ENCODE measurements around the gene CPPED1.
"Not testable (repeated sequence)": the region's sequence is repeated elsewhere in the genome, so short reads cannot be mapped to it uniquely, and the experiment has no call there.

CPPED1 gene, protein sequence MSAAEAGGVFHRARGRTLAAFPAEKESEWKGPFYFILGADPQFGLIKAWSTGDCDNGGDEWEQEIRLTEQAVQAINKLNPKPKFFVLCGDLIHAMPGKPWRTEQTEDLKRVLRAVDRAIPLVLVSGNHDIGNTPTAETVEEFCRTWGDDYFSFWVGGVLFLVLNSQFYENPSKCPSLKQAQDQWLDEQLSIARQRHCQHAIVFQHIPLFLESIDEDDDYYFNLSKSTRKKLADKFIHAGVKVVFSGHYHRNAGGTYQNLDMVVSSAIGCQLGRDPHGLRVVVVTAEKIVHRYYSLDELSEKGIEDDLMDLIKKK

DNA sequence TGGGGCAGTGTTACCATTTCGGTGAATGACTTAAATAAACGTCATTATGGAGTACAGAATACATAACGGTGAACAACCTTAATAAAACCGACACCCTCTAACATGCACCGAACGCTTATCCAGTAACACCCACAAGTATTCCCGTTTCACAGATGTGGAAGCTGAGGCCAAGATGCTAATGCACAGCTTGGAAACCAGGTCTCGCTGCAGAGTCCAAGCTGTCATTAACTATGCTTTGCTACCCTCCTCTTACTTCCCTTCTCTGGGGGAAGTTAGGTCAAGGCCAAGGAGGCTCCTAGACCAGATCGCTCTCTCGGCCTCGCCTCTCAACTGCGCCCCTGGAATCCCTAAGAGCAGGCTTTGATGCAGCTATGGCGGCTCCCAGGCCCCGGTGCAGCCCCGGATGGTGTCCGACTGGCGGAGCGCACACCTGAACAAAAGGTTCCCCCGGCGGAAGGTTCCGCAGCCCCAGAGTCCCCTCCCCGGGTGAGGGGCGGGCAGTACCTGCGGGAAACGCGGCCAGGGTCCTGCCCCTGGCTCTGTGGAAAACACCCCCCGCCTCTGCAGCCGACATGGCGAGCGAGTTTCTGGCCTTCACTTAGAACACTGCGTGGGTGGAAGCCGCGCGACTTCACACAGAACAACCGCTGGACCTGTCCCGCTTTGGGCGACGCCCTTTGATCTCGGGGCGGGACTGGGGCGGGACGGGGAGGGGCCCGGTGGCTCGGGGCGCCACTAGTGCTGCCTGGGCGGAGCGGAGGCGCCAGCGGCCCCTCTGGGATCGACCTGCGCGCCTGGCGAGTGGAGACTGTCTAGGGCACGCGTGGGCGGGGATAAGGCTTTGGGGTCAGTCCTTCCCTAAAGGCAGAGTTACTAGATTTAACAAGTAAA lies at the start of gene CPPED1:
TSS of gene CPPED1 (minus strand) at position 685 of the 891 bp plus-strand sequence. CDS start at position 574, 111 bp downstream.
- DNase-seq (ENCODE audit: low read depth in 3 of 3): peak; percentile 78 to 85 (median 83)

DNA sequence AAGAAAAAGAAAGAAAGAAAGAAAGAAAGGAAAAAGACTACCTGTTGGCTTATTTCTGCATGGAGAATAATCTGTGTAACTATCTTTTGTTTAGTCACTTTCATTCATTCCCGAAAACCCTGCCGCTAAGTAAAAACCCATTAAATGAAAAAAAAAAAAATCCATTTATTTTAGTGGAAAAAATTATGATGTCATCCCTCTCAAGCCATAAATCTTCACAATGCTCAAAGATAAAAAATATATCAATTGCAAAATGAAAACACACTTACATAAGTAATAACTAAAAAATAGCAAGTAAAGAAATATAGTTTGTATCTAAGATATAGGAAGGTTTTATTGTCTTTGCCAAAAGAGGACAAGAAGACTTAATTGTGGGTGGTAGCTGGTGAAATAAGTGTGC lies 46.5 kb upstream of the CPPED1 start:
- DNase-seq (ENCODE audit: low read depth in 3 of 3): no peak

DNA sequence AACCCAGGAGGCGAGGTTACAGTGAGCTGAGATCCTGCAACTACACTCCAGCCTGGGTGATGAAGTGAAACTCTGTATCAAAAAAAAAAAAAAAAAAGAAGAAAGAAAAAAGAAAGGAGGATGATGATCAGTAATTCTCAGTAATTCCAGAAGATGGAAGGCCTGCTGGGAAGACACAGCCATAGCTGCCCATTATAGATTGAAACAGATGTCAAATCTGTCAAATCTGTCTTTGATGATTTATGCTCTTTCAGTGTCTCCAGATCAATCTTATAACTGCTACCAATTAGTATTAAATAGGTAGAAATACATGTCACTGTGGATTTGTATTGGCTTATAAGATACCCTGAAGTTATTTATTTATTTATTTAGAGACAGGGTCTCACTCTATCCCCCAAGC lies 42.9 kb upstream of the CPPED1 start:
- DNase-seq (ENCODE audit: low read depth in 3 of 3): no peak

DNA sequence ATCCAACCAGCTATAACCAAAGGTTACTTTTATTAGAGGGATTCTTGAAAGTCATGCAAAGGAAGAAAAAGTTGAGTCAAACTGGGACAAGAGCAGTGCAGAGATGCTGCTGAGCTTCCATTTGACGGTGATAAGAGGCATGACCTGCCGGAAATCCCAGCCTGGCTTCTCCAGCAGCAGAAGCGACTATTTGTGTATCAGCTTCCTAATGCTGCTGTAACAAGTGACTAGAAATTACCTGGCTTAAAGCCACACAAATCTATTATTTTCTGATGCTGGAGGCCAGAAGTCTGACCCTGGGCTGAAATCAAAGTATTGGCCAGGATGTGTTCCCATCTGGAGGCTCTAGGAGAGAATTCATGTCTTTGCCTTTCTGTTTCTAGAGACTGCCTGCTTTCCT lies 41.6 kb upstream of the CPPED1 start:
- DNase-seq (ENCODE audit: low read depth in 3 of 3): no peak

DNA sequence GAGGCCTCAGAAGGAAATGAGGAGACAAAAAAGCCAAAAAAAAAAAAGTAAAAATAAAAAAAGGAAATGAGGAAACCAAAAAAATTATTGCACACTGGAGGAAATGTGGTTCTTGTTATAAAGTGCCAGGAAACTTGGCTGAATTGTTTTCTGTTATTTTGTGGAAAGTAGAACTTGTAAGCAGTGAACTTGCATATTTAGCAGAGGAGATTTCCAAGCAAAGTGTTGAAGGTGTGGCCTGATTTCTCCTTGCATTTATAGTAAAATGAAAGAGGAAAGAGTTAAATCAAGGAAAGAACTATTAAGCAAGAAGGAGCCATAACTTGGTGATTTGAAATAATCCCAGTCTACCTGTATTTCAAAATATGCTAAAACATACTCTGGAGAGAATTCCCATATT lies 34.1 kb upstream of the CPPED1 start:
- DNase-seq (ENCODE audit: low read depth in 3 of 3): no peak

DNA sequence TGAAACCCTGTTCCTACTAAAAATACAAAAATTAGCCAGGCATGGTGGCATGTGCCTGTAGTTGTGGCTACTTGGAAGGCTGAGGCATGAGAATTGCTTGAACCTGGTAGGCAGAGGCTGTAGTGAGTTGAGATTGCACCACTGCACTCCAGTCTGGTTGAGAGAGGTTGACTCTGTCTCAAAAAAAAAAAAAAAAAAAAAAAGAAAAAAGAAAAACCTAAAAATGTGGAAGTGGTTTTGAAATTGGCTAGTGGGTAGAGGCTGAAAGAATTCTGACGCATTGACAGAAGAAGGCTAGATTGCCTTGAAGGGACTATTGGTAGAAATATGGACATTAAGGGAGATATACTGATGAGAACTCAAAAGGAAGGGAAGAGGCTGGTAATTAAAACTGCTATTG lies 33.6 kb upstream of the CPPED1 start:
- DNase-seq (ENCODE audit: low read depth in 3 of 3): no peak

DNA sequence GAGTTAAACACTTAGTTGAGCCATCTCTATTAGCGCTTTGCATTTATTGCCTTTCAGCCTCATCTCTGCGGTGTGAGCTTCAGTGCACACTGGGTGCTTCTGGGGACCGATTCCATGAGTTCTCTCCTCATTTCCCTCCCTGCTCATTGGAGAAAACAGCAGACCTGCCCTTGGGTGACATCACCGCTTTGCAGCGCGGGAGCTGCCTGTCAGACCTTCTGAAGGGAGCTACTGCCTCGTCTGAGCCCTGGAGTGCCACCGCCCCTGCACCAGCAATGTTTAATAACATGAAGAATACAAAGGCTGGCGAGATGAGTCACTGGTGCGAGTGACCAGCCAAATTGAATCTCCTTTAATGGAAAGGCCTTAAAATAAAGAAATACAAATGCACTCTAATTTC lies 30.2 kb upstream of the CPPED1 start:
- no peak for DNase-seq (ENCODE audit: low read depth in 3 of 3)

DNA sequence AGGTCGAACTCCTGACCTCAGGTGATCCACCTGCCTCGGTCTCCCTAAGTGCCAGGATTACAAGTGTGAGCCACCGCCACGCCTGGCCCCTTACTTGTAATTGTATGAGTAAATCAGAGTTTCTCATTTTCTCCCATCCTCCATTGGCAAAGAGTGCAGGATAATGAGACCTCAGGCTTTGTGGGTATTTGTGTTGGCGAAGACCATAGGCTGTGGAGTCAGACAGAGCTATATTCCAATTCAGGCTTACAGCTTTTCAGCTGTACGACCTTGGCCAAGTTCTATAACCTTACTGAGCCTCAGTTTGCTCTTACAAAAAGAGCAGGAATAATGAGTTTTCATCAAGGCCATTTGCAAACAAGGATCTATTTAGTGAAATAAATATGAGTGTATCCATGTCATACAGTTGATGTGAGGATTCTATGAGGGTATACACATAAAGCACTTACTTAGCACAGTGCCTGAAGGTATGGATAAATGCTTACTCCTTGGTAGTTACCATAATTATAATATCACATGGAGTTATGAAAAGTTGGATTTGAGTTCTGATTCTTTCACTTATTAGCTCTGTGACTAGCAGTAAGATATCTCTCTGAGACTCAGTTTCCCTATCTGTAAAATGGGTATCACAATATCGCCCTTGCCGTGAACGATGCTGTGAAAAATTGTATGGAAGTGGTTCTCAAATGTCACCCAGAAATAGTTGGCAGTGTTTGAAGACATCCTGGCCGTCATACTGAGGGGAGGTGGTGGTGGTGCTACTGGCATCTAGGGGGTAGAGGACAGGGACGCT lies 25.6 kb upstream of the CPPED1 start:
- DNase-seq (ENCODE audit: low read depth in 3 of 3): no peak

DNA sequence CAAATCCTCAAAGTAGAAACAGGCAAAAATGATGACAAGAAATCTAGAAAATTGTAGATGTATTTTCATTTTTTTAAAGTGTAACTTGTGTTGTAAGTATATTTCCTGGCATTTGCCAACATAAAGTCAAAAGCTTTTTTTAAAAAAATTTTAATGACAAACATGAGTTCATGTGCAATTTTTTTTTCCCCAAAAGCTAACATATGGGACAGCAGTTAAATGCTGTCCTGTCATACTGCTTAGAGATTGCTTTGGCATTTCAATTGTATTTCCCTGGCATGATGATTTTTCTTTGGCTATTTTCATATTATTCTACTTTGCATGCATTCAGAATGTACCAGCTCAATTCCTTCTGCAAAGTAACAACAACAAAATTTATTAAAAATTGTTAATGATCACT lies 24.5 kb upstream of the CPPED1 start:
- no peak for DNase-seq (ENCODE audit: low read depth in 3 of 3)

DNA sequence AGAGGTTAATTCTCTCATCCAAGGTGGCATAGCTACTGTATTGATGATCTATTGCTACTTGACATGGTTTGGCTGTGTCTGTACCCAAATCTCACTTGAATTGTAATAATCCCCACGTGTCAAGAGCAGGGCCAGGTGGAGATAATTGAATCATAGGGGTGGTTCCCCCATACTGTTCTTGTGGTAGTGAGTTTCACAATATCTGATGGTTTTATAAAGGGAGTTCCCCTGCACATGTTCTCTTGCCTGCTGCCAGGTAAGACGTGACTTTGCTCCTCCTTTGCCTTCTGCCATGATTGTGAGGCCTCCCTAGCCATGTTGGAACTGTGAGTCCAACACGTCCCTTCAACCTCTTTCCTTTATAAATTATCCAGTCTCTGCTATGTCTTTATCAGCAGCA lies 22.9 kb upstream of the CPPED1 start:
- DNase-seq (ENCODE audit: low read depth in 3 of 3): no peak

DNA sequence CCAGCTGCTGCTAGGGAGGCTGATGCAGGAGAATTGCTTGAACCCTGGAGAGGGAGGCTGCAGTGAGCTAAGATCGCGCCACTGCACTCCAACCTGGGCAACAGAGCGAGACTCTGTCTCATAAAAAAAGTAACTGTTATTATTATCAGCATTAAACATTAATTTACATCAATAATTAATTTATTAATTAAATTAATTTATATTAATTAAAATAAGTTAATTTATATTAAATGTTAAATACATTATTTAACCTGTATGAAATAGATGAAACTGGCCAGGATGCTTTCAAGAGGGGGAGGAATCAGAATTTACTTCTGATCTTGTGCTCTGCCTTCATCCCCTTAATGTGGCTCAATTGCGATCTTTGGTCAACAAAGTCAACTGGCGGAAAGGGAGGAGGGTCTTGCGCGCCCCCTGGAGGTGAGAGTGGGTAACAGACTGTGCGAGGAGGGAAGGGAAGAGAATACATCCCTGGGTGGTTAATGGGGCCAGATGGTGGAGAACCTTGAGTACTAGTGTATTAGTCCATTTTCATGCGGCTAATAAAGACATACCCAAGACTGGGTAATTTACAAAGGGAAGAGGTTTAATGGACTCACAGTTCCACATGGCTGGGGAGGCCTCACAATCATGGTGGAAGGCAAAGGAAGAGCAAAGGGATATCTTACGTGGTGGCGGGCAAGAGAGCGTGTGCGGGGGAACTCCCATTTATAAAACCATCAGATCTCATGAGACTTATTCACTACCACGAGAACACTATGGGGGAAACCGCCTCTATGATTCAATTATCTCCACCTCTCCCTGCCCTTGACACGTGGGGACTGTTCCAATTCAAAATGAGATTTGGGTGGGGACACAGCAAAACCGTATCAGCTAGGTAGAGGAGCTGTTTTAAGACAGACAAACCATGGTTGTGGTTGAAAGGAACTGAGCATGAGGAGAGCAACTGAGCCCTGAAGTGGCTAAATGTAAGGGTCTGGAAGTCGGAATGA lies 15.7 kb upstream of the CPPED1 start:
- DNase-seq (ENCODE audit: low read depth in 3 of 3): peak; percentile 57 to 64 (median 61)

DNA sequence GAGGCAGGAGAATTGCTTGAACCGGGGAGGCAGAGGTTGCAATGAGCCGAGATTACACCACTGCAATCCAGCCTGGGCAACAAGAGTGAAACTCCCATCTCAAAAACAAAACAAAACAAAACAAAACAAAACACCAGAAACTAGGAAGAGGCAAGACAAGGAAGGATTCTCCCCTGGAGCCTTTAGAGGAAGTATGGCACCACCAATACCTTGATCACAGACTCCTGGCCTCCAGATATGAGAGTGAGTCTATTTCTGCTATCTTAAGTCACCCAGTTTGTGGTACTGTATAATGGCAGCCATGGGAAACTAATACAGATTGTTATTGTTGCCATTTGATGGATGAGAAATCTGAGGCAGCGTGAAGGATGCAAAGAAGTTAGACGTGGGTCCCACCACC lies 14.6 kb upstream of the CPPED1 start:
- no peak for DNase-seq (ENCODE audit: low read depth in 3 of 3)

DNA sequence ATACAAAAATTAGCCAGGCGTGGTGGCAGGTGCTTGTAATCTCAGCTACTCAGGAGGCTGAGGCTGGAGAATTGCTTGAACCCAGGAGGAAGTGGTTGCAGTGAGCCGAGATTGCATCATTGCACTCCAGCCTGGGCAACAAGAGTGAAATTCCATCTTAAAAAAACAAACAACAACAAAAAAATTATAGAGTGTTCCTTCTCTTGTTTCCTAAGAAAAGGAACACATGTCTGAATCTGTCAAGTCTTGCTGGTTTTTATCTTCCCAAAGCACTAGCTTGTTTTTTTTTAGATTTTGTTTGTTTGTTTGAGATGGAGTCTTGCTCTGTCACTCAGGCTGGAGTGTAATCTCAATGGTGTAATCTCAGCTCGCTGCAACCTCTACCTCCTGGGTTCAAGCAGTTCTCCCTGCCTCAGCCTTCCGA lies 13.1 kb upstream of the CPPED1 start:
- not testable (repeated sequence) for DNase-seq (ENCODE audit: low read depth in 3 of 3)

DNA sequence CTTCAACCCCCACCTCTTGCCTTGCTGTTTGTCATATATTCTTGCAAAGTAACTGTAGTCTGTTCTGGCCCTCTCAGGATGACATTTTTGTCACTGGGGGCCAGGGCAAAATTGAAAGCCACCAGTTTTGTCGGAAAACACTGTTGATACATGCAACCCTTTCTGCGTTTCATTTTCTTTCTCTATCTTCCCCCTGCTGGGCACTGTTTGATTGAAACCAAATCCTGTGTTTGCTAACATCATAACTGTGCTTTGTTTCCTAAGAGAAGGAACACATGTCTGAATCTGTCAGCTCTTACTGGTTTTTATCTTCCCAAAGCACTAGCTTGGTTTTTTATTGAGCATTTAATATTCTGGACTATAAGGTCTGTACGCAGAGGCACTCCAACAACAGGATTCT lies 11.7 kb upstream of the CPPED1 start:
- DNase-seq (ENCODE audit: low read depth in 3 of 3): no peak

DNA sequence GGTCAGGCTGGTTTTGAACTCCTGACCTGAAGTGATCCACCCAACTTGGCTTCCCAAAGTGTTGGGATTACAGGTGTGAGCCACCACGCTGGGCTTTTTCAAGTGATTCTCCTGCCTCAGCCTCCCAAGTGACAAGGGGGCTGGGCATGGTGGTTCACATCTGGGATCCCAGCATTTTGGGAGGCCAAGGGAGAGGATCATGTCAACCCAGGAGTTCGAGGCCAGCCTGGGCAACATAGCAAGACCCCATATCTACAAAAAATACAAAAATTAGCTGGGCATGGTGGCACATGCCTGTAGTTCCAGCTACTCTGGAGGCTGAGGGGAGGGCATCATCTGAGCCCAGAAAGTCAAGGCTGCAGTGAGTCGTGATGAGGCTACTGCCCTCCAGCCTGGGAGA lies 10.0 kb upstream of the CPPED1 start:
- not testable (repeated sequence) for DNase-seq (ENCODE audit: low read depth in 3 of 3)

DNA sequence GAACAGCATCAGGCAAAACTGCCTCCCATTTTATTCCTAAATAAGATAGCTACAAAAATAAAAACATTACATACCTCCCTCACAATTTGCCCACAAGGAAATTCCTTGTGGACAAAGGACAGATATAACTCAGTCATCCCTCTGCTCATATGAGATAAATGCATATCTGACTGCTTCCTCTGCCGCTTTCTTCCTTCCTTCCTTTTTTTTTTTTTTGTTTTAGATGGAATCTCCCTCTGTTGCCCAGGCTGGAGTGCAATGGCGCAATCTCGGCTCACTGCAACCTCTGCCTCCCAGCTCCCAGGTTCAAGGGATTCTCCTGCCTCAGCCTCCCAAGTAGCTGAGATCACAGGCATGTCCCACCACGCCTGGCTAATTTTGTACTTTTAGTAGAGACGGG lies 9.6 kb upstream of the CPPED1 start:
- not testable (repeated sequence) for DNase-seq (ENCODE audit: low read depth in 3 of 3)

DNA sequence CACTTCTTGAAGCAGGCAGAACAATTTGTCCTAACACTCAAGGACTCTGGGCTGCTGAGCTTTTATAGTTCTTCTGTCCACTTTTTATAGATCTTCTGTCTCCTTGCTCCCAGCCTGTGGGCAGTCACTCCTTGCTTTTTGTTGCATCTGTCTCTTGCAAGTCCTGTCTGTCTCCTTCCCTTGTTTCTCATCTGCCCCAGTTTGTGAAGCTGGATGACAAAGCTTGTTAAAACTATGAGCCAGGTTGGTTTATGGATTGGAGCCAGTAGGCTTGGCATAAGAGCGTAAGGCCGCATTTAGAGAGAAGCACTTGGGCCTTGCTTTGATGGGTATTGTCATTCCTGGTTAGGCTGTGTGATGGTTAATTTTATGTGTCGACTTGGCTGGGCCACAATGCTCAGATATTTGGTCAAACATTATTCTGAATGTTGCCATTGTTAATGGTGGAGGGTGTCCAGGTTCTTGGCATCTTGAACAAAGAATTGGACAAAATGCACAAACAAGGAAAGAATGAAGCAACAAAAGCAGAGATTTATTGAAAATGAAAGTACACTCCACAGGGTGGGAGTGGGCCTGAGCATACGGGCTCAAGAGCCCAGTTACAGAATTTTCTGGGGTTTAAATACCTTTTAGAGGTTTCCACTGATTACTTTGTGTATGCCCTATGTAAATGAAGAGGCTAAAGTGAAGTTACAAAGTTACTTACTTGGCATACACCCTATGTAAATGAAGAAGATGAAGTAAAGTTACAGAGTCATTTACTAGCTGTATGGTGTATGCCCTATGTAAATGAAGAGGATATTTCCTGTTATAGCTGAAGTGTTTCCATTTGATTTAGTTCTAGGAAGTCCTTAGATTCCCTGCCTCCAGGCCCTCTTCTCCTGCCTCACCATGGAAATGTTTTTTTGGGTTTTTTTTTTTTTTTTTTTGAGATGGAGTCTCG lies 8.0 kb upstream of the CPPED1 start:
- no peak for DNase-seq (ENCODE audit: low read depth in 3 of 3)

DNA sequence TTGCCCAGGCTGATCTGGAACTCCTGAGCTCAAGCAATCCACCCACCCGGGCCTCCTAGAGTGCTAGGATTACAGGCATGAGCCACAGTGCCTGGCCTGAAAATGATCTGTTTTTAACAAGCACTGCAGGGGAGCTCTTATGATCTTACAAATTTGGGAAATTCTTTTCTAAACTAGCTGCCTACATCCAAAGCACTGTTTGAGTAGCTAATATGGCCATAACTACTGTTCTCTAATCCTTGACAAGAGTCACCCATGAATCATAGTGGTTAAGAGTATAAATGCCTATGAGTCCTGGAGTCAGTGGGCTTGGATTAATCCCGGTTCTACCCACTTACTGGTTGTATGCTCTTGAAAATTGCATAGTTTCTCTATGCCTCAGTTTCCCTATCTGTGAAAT lies 1.4 kb upstream of the CPPED1 start:
- no peak for DNase-seq (ENCODE audit: low read depth in 3 of 3)

DNA sequence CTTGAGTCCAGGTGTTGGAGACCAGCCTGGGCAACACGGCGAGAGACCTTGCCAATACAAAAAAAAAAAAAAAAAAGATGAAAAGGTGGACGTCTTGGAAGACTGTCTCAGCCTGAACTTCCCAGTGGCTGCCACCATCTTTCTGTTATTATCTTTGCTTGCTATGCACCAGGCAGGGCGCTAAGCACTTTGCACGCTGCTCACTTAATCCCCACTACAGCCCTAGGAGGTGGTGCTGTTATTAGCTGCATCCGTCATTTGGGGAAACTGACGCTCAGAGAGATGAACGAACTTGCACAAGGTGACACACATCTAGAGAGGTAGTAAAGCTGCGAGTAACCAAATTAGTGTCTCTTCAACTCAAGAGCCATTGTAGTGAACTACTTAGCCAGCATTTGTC lies 708 bp upstream of the CPPED1 start:
- DNase-seq (ENCODE audit: low read depth in 3 of 3): no peak

DNA sequence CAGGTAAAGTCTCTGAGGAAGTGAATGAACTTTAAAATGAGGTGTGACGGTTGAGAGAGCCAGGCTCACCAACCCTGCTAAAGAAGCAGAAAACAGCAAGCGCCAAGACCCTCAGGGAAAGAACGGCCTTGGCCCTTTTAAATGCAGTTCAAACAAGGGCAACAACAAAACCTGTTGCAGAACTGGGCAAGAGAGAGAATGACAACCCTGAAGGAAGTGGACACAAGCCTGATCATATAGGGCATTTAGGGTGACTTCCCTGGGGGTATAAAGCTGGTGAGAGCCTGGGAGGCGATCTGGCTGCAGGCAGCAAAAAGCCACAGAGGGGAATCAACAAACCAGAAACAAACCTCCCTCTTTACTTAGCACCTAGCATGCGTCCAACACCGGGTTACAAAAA lies 1.0 kb downstream of the CPPED1 start:
- DNase-seq (ENCODE audit: low read depth in 3 of 3): no peak

Measured in stimulated activated CD4-positive, alpha-beta T cell treated with anti-CD3 and anti-CD28 coated beads, TNF-alpha, amount 100 ng/mL, for 4 hours (primary cell).